ENCODE results near the gene KCTD1.

The KCTD1 gene

GRCh38 chr18:26465431-26465830 is 82.9 kb downstream of the KCTD1 start:
- no peak for DNase-seq (ENCODE audit: extremely low spot score)
- POLR2A ChIA-PET: no interaction called here
- CTCF ChIA-PET: no interaction called here
- TF ChIP-seq ZNF384 (IDR thresholded peaks at IDR 0.05): no peak
- no peak for TF ChIP-seq TARDBP (IDR thresholded peaks at IDR 0.05)
- no peak for TF ChIP-seq FOXA1 (IDR thresholded peaks at IDR 0.05)
- no peak for TF ChIP-seq LEF1 (IDR thresholded peaks at IDR 0.05; ENCODE audit: borderline replicate concordance)
- TF ChIP-seq CTBP1 (IDR thresholded peaks at IDR 0.05; ENCODE audit: borderline replicate concordance): no peak
- TF ChIP-seq BHLHE40 (IDR thresholded peaks at IDR 0.05; ENCODE audit: borderline replicate concordance): no peak
- TF ChIP-seq ARNT (IDR thresholded peaks at IDR 0.05): no peak
- TF ChIP-seq PKNOX1 (IDR thresholded peaks at IDR 0.05): no peak

- ChIA-PET POLR2A (no interaction called here), CTCF (no interaction called here)
- no peak for DNase-seq (ENCODE audit: extremely low spot score)
- TF ChIP-seq SUZ12 (IDR thresholded peaks at IDR 0.05): no peak
- no peak for TF ChIP-seq CTBP1 (IDR thresholded peaks at IDR 0.05; ENCODE audit: borderline replicate concordance)
- TF ChIP-seq HDGF (IDR thresholded peaks at IDR 0.05; ENCODE audit: borderline replicate concordance): no peak
- TF ChIP-seq ELF4 (IDR thresholded peaks at IDR 0.05): no peak
- TF ChIP-seq SP1 (IDR thresholded peaks at IDR 0.05): no peak
- TF ChIP-seq ZNF384 (IDR thresholded peaks at IDR 0.05): no peak
- no peak for TF ChIP-seq LEF1 (IDR thresholded peaks at IDR 0.05; ENCODE audit: borderline replicate concordance)
- no peak for TF ChIP-seq ARNT (IDR thresholded peaks at IDR 0.05)
- no peak for TF ChIP-seq BHLHE40 (IDR thresholded peaks at IDR 0.05; ENCODE audit: borderline replicate concordance)
- TF ChIP-seq FOXK2 (IDR thresholded peaks at IDR 0.05): no peak
- no peak for TF ChIP-seq FOXM1 (IDR thresholded peaks at IDR 0.05; ENCODE audit: borderline replicate concordance)
- TF ChIP-seq TARDBP (IDR thresholded peaks at IDR 0.05): no peak
- no peak for TF ChIP-seq FOXA1 (IDR thresholded peaks at IDR 0.05)
- no peak for TF ChIP-seq NFRKB (IDR thresholded peaks at IDR 0.05)
- TF ChIP-seq PKNOX1 (IDR thresholded peaks at IDR 0.05): no peak
- no peak for TF ChIP-seq L3MBTL2 (conservative IDR thresholded peaks at IDR 0.05)
Observed at GRCh38 chr18:26464128-26465011, 84.0 kb downstream of the KCTD1 start.

- DNase-seq (ENCODE audit: extremely low spot score): no peak
- CTCF ChIA-PET: no interaction called here
- POLR2A ChIA-PET: no interaction called here
- TF ChIP-seq HDGF (IDR thresholded peaks at IDR 0.05; ENCODE audit: borderline replicate concordance) (no peak), ARNT (IDR thresholded peaks at IDR 0.05) (no peak), PKNOX1 (IDR thresholded peaks at IDR 0.05) (no peak), SUZ12 (IDR thresholded peaks at IDR 0.05) (no peak), FOXA1 (IDR thresholded peaks at IDR 0.05) (no peak), TARDBP (IDR thresholded peaks at IDR 0.05) (no peak), FOXM1 (IDR thresholded peaks at IDR 0.05; ENCODE audit: borderline replicate concordance) (no peak)
Observed at GRCh38 chr18:26462355-26462754, 86.0 kb downstream of the KCTD1 start.

- POLR2A ChIA-PET: no interaction called here
- DNase-seq (ENCODE audit: extremely low spot score): no peak
- TF ChIP-seq LEF1 (IDR thresholded peaks at IDR 0.05; ENCODE audit: borderline replicate concordance) (no peak), FOXK2 (IDR thresholded peaks at IDR 0.05) (no peak), FOXM1 (IDR thresholded peaks at IDR 0.05; ENCODE audit: borderline replicate concordance) (no peak), TARDBP (IDR thresholded peaks at IDR 0.05) (no peak), SUZ12 (IDR thresholded peaks at IDR 0.05) (no peak), FOXA1 (IDR thresholded peaks at IDR 0.05) (no peak), BHLHE40 (IDR thresholded peaks at IDR 0.05; ENCODE audit: borderline replicate concordance) (no peak), ELF4 (IDR thresholded peaks at IDR 0.05) (no peak), ARNT (IDR thresholded peaks at IDR 0.05) (no peak), PKNOX1 (IDR thresholded peaks at IDR 0.05) (no peak), CTBP1 (IDR thresholded peaks at IDR 0.05; ENCODE audit: borderline replicate concordance) (no peak), ZNF384 (IDR thresholded peaks at IDR 0.05) (no peak), SP1 (IDR thresholded peaks at IDR 0.05) (no peak), L3MBTL2 (conservative IDR thresholded peaks at IDR 0.05) (no peak), HDGF (IDR thresholded peaks at IDR 0.05; ENCODE audit: borderline replicate concordance) (no peak), NFRKB (IDR thresholded peaks at IDR 0.05) (no peak)
- CTCF ChIA-PET: no interaction called here
Observed at GRCh38 chr18:26461405-26461804, 86.9 kb downstream of the KCTD1 start.

- CTCF ChIA-PET: no interaction called here
- POLR2A ChIA-PET: no interaction called here
- DNase-seq (ENCODE audit: extremely low spot score): no peak
Observed at GRCh38 chr18:26460449-26461091, 87.8 kb downstream of the KCTD1 start.

More at GRCh38 chr18:26460449-26461091, 87.8 kb downstream of the KCTD1 start:
- TF ChIP-seq FOXM1 (IDR thresholded peaks at IDR 0.05; ENCODE audit: borderline replicate concordance) (no peak), FOXA1 (IDR thresholded peaks at IDR 0.05) (no peak), L3MBTL2 (conservative IDR thresholded peaks at IDR 0.05) (no peak), SUZ12 (IDR thresholded peaks at IDR 0.05) (no peak), SP1 (IDR thresholded peaks at IDR 0.05) (no peak), HDGF (IDR thresholded peaks at IDR 0.05; ENCODE audit: borderline replicate concordance) (no peak), CTBP1 (IDR thresholded peaks at IDR 0.05; ENCODE audit: borderline replicate concordance) (no peak), LEF1 (IDR thresholded peaks at IDR 0.05; ENCODE audit: borderline replicate concordance) (no peak), ELF4 (IDR thresholded peaks at IDR 0.05) (no peak), TARDBP (IDR thresholded peaks at IDR 0.05) (no peak), ZNF384 (IDR thresholded peaks at IDR 0.05) (no peak)
